Memory B cell (primary cell): ENCODE measurements around the gene CA5B.
A peak's percentile ranks its signal among the peaks of the same experiment; 100 is the strongest.
"Not testable (repeated sequence)": the region's sequence is repeated elsewhere in the genome, so short reads cannot be mapped to it uniquely, and the experiment has no call there.

ENCODE experiments used
- ATAC-seq: fragments of 150-1000 bp; cut with Tn5 transposase; 2 replicates; pipeline ENCODE4 v1.10.0; 2021; ENCODE audit warnings: low read depth, mild to moderate bottlenecking, moderate library complexity
- DNase-seq, 2 donors: peaks; one replicate each; pipeline ENCODE4 v3.0.0; 2022; ENCODE audit warnings: low spot score in 2 of 2
- H3K27ac Mint-ChIP-seq: one replicate; pipeline ENCODE4 v1.8.0; 2022; ENCODE audit warnings: mild to moderate bottlenecking, moderate library complexity, mixed read lengths
- H3K27me3 Mint-ChIP-seq: one replicate; pipeline ENCODE4 v1.8.0; 2022; ENCODE audit warnings: mixed read lengths
- H3K36me3 Mint-ChIP-seq: one replicate; pipeline ENCODE4 v1.8.0; 2022; ENCODE audit warnings: mild to moderate bottlenecking, mixed read lengths
- H3K4me1 Mint-ChIP-seq: one replicate; pipeline ENCODE4 v1.8.0; 2022; ENCODE audit warnings: mixed read lengths
- H3K4me3 Mint-ChIP-seq: one replicate; pipeline ENCODE4 v1.8.0; 2022; ENCODE audit warnings: mild to moderate bottlenecking, moderate library complexity, mixed read lengths
- H3K9me3 Mint-ChIP-seq: one replicate; pipeline ENCODE4 v1.8.0; 2022; ENCODE audit warnings: mixed read lengths

CA5B gene

GRCh38 chrX:15814771-15815365 lies 76.8 kb downstream of the CA5B start:
- Mint-ChIP-seq H3K36me3 (peaks cover 10% of the 10 kb centered on the region), H3K9me3 (no peaks in the 10 kb centered on the region), H3K4me1 (peaks cover 6% of the 10 kb centered on the region), H3K4me3 (no peak overlapping the region), H3K27ac (no peak overlapping the region), H3K27me3 (no peaks in the 10 kb centered on the region)
- no peak for ATAC-seq
- DNase-seq = no peak

- Mint-ChIP-seq H3K36me3 (peaks cover 16% of the 10 kb centered on the region), H3K4me1 (peaks cover 6% of the 10 kb centered on the region), H3K27ac (no peak overlapping the region), H3K4me3 (no peak overlapping the region), H3K27me3 (no peaks in the 10 kb centered on the region), H3K9me3 (no peaks in the 10 kb centered on the region)
- peak; percentile 65 for ATAC-seq
- no peak for DNase-seq
Measured at GRCh38 chrX:15815779-15816437, 77.8 kb downstream of the CA5B start.

- H3K27ac Mint-ChIP-seq = no peak overlapping the region
- H3K9me3 Mint-ChIP-seq = no peaks in the 10 kb centered on the region
- H3K4me3 Mint-ChIP-seq = no peak overlapping the region
- ATAC-seq (no peak), DNase-seq (no peak)
- peaks cover 6% of the 10 kb centered on the region for H3K4me1 Mint-ChIP-seq
- H3K36me3 Mint-ChIP-seq = peaks cover 17% of the 10 kb centered on the region
- no peaks in the 10 kb centered on the region for H3K27me3 Mint-ChIP-seq
Measured at GRCh38 chrX:15816438-15816809, 78.4 kb downstream of the CA5B start.

- Mint-ChIP-seq H3K27ac (no peak overlapping the region), H3K9me3 (no peaks in the 10 kb centered on the region), H3K4me3 (no peak overlapping the region), H3K4me1 (peaks cover 6% of the 10 kb centered on the region), H3K27me3 (no peaks in the 10 kb centered on the region), H3K36me3 (peaks cover 17% of the 10 kb centered on the region)
- ATAC-seq = no peak
- DNase-seq = no peak
Measured at GRCh38 chrX:15816886-15817285, 78.8 kb downstream of the CA5B start.

- ATAC-seq = no peak
Measured at GRCh38 chrX:15820106-15821073, 82.3 kb downstream of the CA5B start.

GRCh38 chrX:15822922-15823321 lies 84.9 kb downstream of the CA5B start:
- Mint-ChIP-seq H3K4me1 (no peaks in the 10 kb centered on the region), H3K27ac (no peak overlapping the region), H3K9me3 (no peaks in the 10 kb centered on the region), H3K4me3 (no peak overlapping the region), H3K27me3 (no peaks in the 10 kb centered on the region), H3K36me3 (peaks cover 17% of the 10 kb centered on the region)
- no peak for ATAC-seq
- DNase-seq = no peak

More at GRCh38 chrX:15820106-15821073, 82.3 kb downstream of the CA5B start:
- Mint-ChIP-seq H3K4me3 (no peak overlapping the region), H3K27ac (no peak overlapping the region), H3K27me3 (no peaks in the 10 kb centered on the region), H3K36me3 (peaks cover 21% of the 10 kb centered on the region), H3K4me1 (peaks cover 6% of the 10 kb centered on the region), H3K9me3 (no peaks in the 10 kb centered on the region)
- DNase-seq = no peak

GRCh38 chrX:15825936-15826335 lies 87.9 kb downstream of the CA5B start:
- Mint-ChIP-seq H3K4me1 (peaks cover 2% of the 10 kb centered on the region), H3K4me3 (no peak overlapping the region), H3K36me3 (peaks cover 9% of the 10 kb centered on the region), H3K27ac (no peak overlapping the region), H3K27me3 (no peaks in the 10 kb centered on the region), H3K9me3 (no peaks in the 10 kb centered on the region)
- ATAC-seq = no peak
- no peak for DNase-seq

GRCh38 chrX:15829217-15829616 lies 91.1 kb downstream of the CA5B start:
- H3K36me3 Mint-ChIP-seq = peaks cover 7% of the 10 kb centered on the region
- no peak for DNase-seq
- ATAC-seq = no peak
- no peak overlapping the region for H3K4me3 Mint-ChIP-seq
- no peaks in the 10 kb centered on the region for H3K9me3 Mint-ChIP-seq
- peaks cover 5% of the 10 kb centered on the region for H3K4me1 Mint-ChIP-seq
- H3K27me3 Mint-ChIP-seq = no peaks in the 10 kb centered on the region
- H3K27ac Mint-ChIP-seq = no peak overlapping the region

GRCh38 chrX:15831347-15831746 lies 93.3 kb downstream of the CA5B start:
- not testable (repeated sequence) for H3K27me3 Mint-ChIP-seq, H3K27ac Mint-ChIP-seq, H3K4me1 Mint-ChIP-seq, H3K9me3 Mint-ChIP-seq, H3K4me3 Mint-ChIP-seq, ATAC-seq, H3K36me3 Mint-ChIP-seq, DNase-seq

- H3K4me3 Mint-ChIP-seq = no peak overlapping the region
- H3K27ac Mint-ChIP-seq = peak overlapping the region; percentile 70
- no peaks in the 10 kb centered on the region for H3K27me3 Mint-ChIP-seq
- no peaks in the 10 kb centered on the region for H3K9me3 Mint-ChIP-seq
- ATAC-seq = peak; percentile 43
- peaks cover 7% of the 10 kb centered on the region for H3K36me3 Mint-ChIP-seq
- DNase-seq = no peak
- H3K4me1 Mint-ChIP-seq = peaks cover 5% of the 10 kb centered on the region
Measured at GRCh38 chrX:15834053-15834452, 96.0 kb downstream of the CA5B start.

- no peak overlapping the region for H3K4me3 Mint-ChIP-seq
- DNase-seq = no peak
- no peaks in the 10 kb centered on the region for H3K27me3 Mint-ChIP-seq
- no peak for ATAC-seq
- no peak overlapping the region for H3K27ac Mint-ChIP-seq
- peaks cover 3% of the 10 kb centered on the region for H3K4me1 Mint-ChIP-seq
- peaks cover 7% of the 10 kb centered on the region for H3K36me3 Mint-ChIP-seq
- H3K9me3 Mint-ChIP-seq = no peaks in the 10 kb centered on the region
Measured at GRCh38 chrX:15834827-15835595, 96.9 kb downstream of the CA5B start.
